KMS-11 (cell line): Measurements from ENCODE around the gene USP49.

Source experiments
- H2AFZ ChIP-seq: fragments of 200-600 bp; sonication (generic); 2 replicates; pipeline ENCODE4 v1.6.1; 2016; ENCODE audit warnings: antibody characterized with exemption, mixed run types, low read depth
- H3K27ac ChIP-seq: fragments of 200-600 bp; sonication (generic); 2 replicates; pipeline ENCODE4 v1.6.1; 2016; ENCODE audit warnings: mild to moderate bottlenecking, mixed run types
- H3K27me3 ChIP-seq: fragments of 200-600 bp; sonication (generic); 2 replicates; pipeline ENCODE4 v1.6.1; 2017; ENCODE audit warnings: mild to moderate bottlenecking, low read depth, mixed run types, moderate library complexity; ENCODE audit not compliant: insufficient read depth
- H3K36me3 ChIP-seq: fragments of 200-600 bp; sonication (generic); 2 replicates; pipeline ENCODE4 v1.6.1; 2017; ENCODE audit warnings: mild to moderate bottlenecking, mixed run types; ENCODE audit not compliant: insufficient read depth
- H3K4me1 ChIP-seq: fragments of 200-600 bp; sonication (generic); 2 replicates; pipeline ENCODE4 v1.6.1; 2016; ENCODE audit warnings: mild to moderate bottlenecking, low read depth, mixed run types; ENCODE audit not compliant: poor library complexity, severe bottlenecking
- H3K4me2 ChIP-seq: fragments of 200-600 bp; sonication (generic); 2 replicates; pipeline ENCODE4 v1.7.0; 2016; ENCODE audit warnings: mild to moderate bottlenecking, mixed run types
- H3K4me3 ChIP-seq: fragments of 200-600 bp; sonication (generic); IDR thresholded peaks from 2 replicates; pipeline ENCODE4 v1.6.1; 2017; ENCODE audit warnings: low read depth, low read length, mixed read lengths; ENCODE audit not compliant: insufficient read depth
- H3K79me2 ChIP-seq: fragments of 200-600 bp; sonication (generic); 2 replicates; pipeline ENCODE4 v1.6.1; 2016; ENCODE audit warnings: low read depth, mixed run types; ENCODE audit not compliant: insufficient read depth
- H3K9ac ChIP-seq: fragments of 200-600 bp; sonication (generic); 2 replicates; pipeline ENCODE4 v1.6.1; 2016; ENCODE audit warnings: mild to moderate bottlenecking, mixed run types
- H4K20me1 ChIP-seq: fragments of 200-600 bp; sonication (generic); 2 replicates; pipeline ENCODE4 v1.6.1; 2016; ENCODE audit warnings: mild to moderate bottlenecking, mixed run types; ENCODE audit not compliant: insufficient read depth
- CTCF ChIP-seq: fragments of 200-600 bp; sonication (generic); conservative IDR thresholded peaks from 2 replicates; pipeline ENCODE4 v1.6.1; 2017; ENCODE audit warnings: low read depth, mild to moderate bottlenecking, antibody characterized with exemption, low read length, moderate library complexity, mixed read lengths

The USP49 gene

GRCh38 chr6:41931792-41932191 lies 36.6 kb upstream of the USP49 start:
- Histone ChIP-seq H3K4me1 (peaks cover 29% of the 10 kb centered on the region), H3K9ac (no peak overlapping the region), H3K36me3 (peaks cover 5% of the 10 kb centered on the region; the same call in 1 of the 2 replicates), H3K4me2 (no peak overlapping the region), H3K4me3 (no peak overlapping the region), H3K27ac (no peak overlapping the region), H4K20me1 (no peaks in the 10 kb centered on the region; the same call in 1 of the 2 replicates), H2AFZ (no peak overlapping the region), H3K79me2 (peaks cover 30% of the 10 kb centered on the region; the same call in 1 of the 2 replicates), H3K27me3 (no peaks in the 10 kb centered on the region)
- TF ChIP-seq CTCF, result no peak

GRCh38 chr6:41929924-41930323 lies 34.7 kb upstream of the USP49 start:
- no peak overlapping the region for H3K27ac ChIP-seq
- peaks cover 5% of the 10 kb centered on the region; the same call in 1 of the 2 replicates for H3K36me3 ChIP-seq
- H3K27me3 ChIP-seq, result no peaks in the 10 kb centered on the region
- no peak overlapping the region for H3K4me3 ChIP-seq
- H3K4me1 ChIP-seq, result peaks cover 11% of the 10 kb centered on the region
- H3K4me2 ChIP-seq, result no peak overlapping the region
- H3K9ac ChIP-seq, result no peak overlapping the region
- no peak overlapping the region for H2AFZ ChIP-seq
- H4K20me1 ChIP-seq, result no peaks in the 10 kb centered on the region; the same call in 1 of the 2 replicates
- TF ChIP-seq CTCF, result no peak
- peaks cover 38% of the 10 kb centered on the region for H3K79me2 ChIP-seq

- H3K4me3 ChIP-seq, result no peak overlapping the region
- no peaks in the 10 kb centered on the region for H3K27me3 ChIP-seq
- no peak overlapping the region for H3K9ac ChIP-seq
- peaks cover 61% of the 10 kb centered on the region for H3K79me2 ChIP-seq
- peaks cover 20% of the 10 kb centered on the region for H3K4me1 ChIP-seq
- no peak overlapping the region for H3K4me2 ChIP-seq
- peaks cover under 1% of the 10 kb centered on the region; the same call in 1 of the 2 replicates for H3K36me3 ChIP-seq
- no peak for TF ChIP-seq CTCF
- no peak overlapping the region for H2AFZ ChIP-seq
- no peaks in the 10 kb centered on the region; the same call in 1 of the 2 replicates for H4K20me1 ChIP-seq
- no peak overlapping the region for H3K27ac ChIP-seq
Observed at GRCh38 chr6:41927253-41927652, 32.1 kb upstream of the USP49 start.

GRCh38 chr6:41922154-41922553 lies 27.0 kb upstream of the USP49 start:
- no peaks in the 10 kb centered on the region for H3K36me3 ChIP-seq
- no peak overlapping the region for H3K4me3 ChIP-seq
- no peaks in the 10 kb centered on the region for H3K27me3 ChIP-seq
- peak overlapping the region; percentile 93 for H2AFZ ChIP-seq
- H4K20me1 ChIP-seq, result no peaks in the 10 kb centered on the region; the same call in 1 of the 2 replicates
- H3K4me1 ChIP-seq, result peaks cover 44% of the 10 kb centered on the region
- no peak for TF ChIP-seq CTCF
- H3K79me2 ChIP-seq, result peaks cover 65% of the 10 kb centered on the region
- peak overlapping the region; percentile 99 for H3K9ac ChIP-seq
- peak overlapping the region; percentile 95 for H3K4me2 ChIP-seq
- peak overlapping the region; percentile 78 for H3K27ac ChIP-seq
